HG02610 (cell line): Measurements from ENCODE around the gene LIPA.

Experiments used
- ATAC-seq: cut with Tn5 transposase; IDR thresholded peaks from one replicate; pipeline ENCODE4 v1.9.1; 2021; ENCODE audit warnings: mild to moderate bottlenecking, moderate library complexity; ENCODE audit not compliant: unreplicated experiment

The LIPA gene

GRCh38 chr10:89241486-89242344 is 9.9 kb downstream of the LIPA start:
- peak; percentile 77 for ATAC-seq

- ATAC-seq = no peak
Measured at GRCh38 chr10:89241026-89241425, 10.5 kb downstream of the LIPA start.

GRCh38 chr10:89240519-89240918 is 11.1 kb downstream of the LIPA start:
- ATAC-seq = no peak

- no peak for ATAC-seq
Measured at GRCh38 chr10:89238956-89239644, 12.5 kb downstream of the LIPA start.

- no peak for ATAC-seq
Measured at GRCh38 chr10:89237849-89238248, 13.7 kb downstream of the LIPA start.

- no peak for ATAC-seq
Measured at GRCh38 chr10:89236226-89236797, 15.3 kb downstream of the LIPA start.

- no peak for ATAC-seq
Measured at GRCh38 chr10:89235073-89235798, 16.3 kb downstream of the LIPA start.

- ATAC-seq = no peak
Measured at GRCh38 chr10:89233033-89233432, 18.5 kb downstream of the LIPA start.

GRCh38 chr10:89228962-89229361 is 22.6 kb downstream of the LIPA start:
- ATAC-seq = no peak

- no peak for ATAC-seq
Measured at GRCh38 chr10:89228146-89228545, 23.4 kb downstream of the LIPA start.

- no peak for ATAC-seq
Measured at GRCh38 chr10:89226891-89227290, 24.7 kb downstream of the LIPA start.

- no peak for ATAC-seq
Measured at GRCh38 chr10:89224739-89225443, 26.7 kb downstream of the LIPA start.

- no peak for ATAC-seq
Measured at GRCh38 chr10:89221919-89222318, 29.7 kb downstream of the LIPA start.

GRCh38 chr10:89219513-89220218 is 31.9 kb downstream of the LIPA start:
- no peak for ATAC-seq

GRCh38 chr10:89217057-89217990 is 34.3 kb downstream of the LIPA start:
- no peak for ATAC-seq

GRCh38 chr10:89216056-89216455 is 35.5 kb downstream of the LIPA start:
- ATAC-seq = no peak

GRCh38 chr10:89215511-89215910 is 36.1 kb downstream of the LIPA start:
- ATAC-seq = no peak

GRCh38 chr10:89214566-89215165 is 36.9 kb downstream of the LIPA start:
- ATAC-seq = no peak
